ENCODE data around the gene TCP1. TPM values are rescaled to one million over a fixed set of nuclear protein-coding genes. Genes with fewer than 3 reads are reported as not detected.

The TCP1 gene
- total and polyA plus RNA-seq, 2 of the 13 experiments (the other 11 are each of a cell fraction or from before 2014, with no cell fraction given) = 116 to 553 TPM

DNA sequence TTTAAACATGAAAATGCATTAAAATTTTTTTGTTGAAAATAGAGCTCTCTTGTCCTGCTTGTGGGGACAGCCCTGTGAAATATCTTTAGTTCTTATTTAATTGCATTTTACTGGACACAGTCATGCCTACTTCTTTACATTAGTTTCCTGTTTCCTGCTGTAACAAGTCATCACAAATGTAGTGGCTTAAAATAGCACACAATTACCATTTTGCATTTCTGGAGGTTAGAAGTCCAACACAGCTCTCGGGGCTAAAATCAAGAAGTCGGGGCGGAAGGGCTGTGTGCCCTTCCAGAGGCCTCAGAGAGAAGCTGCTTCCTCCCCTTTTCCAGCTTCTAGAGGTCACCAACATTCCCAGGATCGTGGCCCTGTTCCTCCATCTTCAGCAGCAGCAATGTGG, 40.1 kb upstream of the TCP1 start:
- BruUV-seq (replicated peaks) = no TSS peak
- ChIA-PET POLR2A (no interaction called here), CTCF (ENCODE audit: low intra/inter-chr PET ratio, low total read pairs) (no interaction called here)
- in situ Hi-C loops (cut with HindIII; ENCODE audit: extremely low pct_ligation_motif_present, low pct_unique_long_range_greater_than_20kb) (no loop called here), intact Hi-C loops (cut with micrococcal nuclease; ENCODE audit: unreplicated experiment) (no loop called here)
- H3K27me3 ChIP-seq (ENCODE audit: control insufficient read depth in 1 of 2, insufficient read depth in 2 of 2, low read length in 2 of 2) = peaks cover 4 to 44% of the 10 kb centered on the region in 2 experiments; a peak in 3 of 5 replicates
- no peak overlapping the region for H2AFZ ChIP-seq (ENCODE audit: low read length)
- 21% methylated on average over 4 of the region's 4 CpGs for WGBS (ENCODE audit: low lambda C conversion rate)
- DNase-seq (ENCODE audit: low spot score) = no peak
- FAIRE-seq = no peak
- no peaks in the 10 kb centered on the region for H3K36me3 ChIP-seq (replicated peaks in 1 of 2; ENCODE audit: control insufficient read depth in 1 of 2, insufficient read depth in 2 of 2, low read length in 2 of 2)
- H3K79me2 ChIP-seq (ENCODE audit: insufficient read depth, low read length) = no peaks in the 10 kb centered on the region
- no peak overlapping the region for H3K9ac ChIP-seq (ENCODE audit: insufficient read depth, low read depth, low read length)
- no peak overlapping the region for H3K27ac ChIP-seq (ENCODE audit: extremely low read length, insufficient read depth, low read length)
- H3K4me1 ChIP-seq (ENCODE audit: insufficient read depth, low read length) = no peaks in the 10 kb centered on the region
- H3K4me3 ChIP-seq (replicated peaks in 1 of 3; ENCODE audit: insufficient read depth in 1 of 3, low read depth in 2 of 3, low read length in 3 of 3) = no peak overlapping the region
- H3K9me3 ChIP-seq (ENCODE audit: low read length) = no peaks in the 10 kb centered on the region
- no peak for ATAC-seq
- no peak overlapping the region for H3K4me2 ChIP-seq (ENCODE audit: low read depth, low read length)
- no peaks in the 10 kb centered on the region for H4K20me1 ChIP-seq (ENCODE audit: insufficient read depth, low read length)
- TF ChIP-seq FOXJ3 (CRISPR knock-in tag; IDR thresholded peaks at IDR 0.05; ENCODE audit: borderline replicate concordance) = no peak
- TF ChIP-seq ATF7-NPFF (CRISPR knock-in tag; IDR thresholded peaks at IDR 0.05; ENCODE audit: low read depth) = no peak
- TF ChIP-seq, protein P1, sequence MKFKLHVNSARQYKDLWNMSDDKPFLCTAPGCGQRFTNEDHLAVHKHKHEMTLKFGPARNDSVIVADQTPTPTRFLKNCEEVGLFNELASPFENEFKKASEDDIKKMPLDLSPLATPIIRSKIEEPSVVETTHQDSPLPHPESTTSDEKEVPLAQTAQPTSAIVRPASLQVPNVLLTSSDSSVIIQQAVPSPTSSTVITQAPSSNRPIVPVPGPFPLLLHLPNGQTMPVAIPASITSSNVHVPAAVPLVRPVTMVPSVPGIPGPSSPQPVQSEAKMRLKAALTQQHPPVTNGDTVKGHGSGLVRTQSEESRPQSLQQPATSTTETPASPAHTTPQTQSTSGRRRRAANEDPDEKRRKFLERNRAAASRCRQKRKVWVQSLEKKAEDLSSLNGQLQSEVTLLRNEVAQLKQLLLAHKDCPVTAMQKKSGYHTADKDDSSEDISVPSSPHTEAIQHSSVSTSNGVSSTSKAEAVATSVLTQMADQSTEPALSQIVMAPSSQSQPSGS (CRISPR knock-in tag; IDR thresholded peaks at IDR 0.05) = no peak
- TF ChIP-seq, protein P2, sequence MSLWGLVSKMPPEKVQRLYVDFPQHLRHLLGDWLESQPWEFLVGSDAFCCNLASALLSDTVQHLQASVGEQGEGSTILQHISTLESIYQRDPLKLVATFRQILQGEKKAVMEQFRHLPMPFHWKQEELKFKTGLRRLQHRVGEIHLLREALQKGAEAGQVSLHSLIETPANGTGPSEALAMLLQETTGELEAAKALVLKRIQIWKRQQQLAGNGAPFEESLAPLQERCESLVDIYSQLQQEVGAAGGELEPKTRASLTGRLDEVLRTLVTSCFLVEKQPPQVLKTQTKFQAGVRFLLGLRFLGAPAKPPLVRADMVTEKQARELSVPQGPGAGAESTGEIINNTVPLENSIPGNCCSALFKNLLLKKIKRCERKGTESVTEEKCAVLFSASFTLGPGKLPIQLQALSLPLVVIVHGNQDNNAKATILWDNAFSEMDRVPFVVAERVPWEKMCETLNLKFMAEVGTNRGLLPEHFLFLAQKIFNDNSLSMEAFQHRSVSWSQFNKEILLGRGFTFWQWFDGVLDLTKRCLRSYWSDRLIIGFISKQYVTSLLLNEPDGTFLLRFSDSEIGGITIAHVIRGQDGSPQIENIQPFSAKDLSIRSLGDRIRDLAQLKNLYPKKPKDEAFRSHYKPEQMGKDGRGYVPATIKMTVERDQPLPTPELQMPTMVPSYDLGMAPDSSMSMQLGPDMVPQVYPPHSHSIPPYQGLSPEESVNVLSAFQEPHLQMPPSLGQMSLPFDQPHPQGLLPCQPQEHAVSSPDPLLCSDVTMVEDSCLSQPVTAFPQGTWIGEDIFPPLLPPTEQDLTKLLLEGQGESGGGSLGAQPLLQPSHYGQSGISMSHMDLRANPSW (CRISPR knock-in tag; IDR thresholded peaks at IDR 0.05; ENCODE audit: borderline replicate concordance) = no peak
- TF ChIP-seq ZNF124 (CRISPR knock-in tag; IDR thresholded peaks at IDR 0.05) = no peak
- TF ChIP-seq, protein P3, sequence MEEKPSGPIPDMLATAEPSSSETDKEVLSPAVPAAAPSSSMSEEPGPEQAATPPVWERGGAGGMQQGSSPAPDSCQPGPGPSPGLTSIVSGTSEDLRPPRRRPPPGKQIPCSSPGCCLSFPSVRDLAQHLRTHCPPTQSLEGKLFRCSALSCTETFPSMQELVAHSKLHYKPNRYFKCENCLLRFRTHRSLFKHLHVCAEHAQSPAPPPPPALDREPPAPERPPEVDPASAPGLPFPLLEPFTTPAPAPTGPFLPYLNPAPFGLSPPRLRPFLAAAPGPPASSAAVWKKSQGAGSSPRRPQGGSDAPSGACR (CRISPR knock-in tag; IDR thresholded peaks at IDR 0.05) = no peak
- TF ChIP-seq, protein P4, sequence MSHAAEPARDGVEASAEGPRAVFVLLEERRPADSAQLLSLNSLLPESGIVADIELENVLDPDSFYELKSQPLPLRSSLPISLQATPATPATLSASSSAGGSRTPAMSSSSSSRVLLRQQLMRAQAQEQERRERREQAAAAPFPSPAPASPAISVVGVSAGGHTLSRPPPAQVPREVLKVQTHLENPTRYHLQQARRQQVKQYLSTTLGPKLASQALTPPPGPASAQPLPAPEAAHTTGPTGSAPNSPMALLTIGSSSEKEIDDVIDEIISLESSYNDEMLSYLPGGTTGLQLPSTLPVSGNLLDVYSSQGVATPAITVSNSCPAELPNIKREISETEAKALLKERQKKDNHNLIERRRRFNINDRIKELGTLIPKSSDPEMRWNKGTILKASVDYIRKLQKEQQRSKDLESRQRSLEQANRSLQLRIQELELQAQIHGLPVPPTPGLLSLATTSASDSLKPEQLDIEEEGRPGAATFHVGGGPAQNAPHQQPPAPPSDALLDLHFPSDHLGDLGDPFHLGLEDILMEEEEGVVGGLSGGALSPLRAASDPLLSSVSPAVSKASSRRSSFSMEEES (CRISPR knock-in tag; IDR thresholded peaks at IDR 0.05) = no peak
- no peak for TF ChIP-seq NPAS2 (CRISPR knock-in tag; IDR thresholded peaks at IDR 0.05; ENCODE audit: borderline replicate concordance)
- TF ChIP-seq NKX3-1 (CRISPR knock-in tag; IDR thresholded peaks at IDR 0.05) = no peak
- no peak for TF ChIP-seq TOE1 (CRISPR knock-in tag; IDR thresholded peaks at IDR 0.05)
- TF ChIP-seq SYNCRIP (IDR thresholded peaks at IDR 0.05; ENCODE audit: insufficient read depth, low read depth, low read length) = no peak
- TF ChIP-seq, protein P5, sequence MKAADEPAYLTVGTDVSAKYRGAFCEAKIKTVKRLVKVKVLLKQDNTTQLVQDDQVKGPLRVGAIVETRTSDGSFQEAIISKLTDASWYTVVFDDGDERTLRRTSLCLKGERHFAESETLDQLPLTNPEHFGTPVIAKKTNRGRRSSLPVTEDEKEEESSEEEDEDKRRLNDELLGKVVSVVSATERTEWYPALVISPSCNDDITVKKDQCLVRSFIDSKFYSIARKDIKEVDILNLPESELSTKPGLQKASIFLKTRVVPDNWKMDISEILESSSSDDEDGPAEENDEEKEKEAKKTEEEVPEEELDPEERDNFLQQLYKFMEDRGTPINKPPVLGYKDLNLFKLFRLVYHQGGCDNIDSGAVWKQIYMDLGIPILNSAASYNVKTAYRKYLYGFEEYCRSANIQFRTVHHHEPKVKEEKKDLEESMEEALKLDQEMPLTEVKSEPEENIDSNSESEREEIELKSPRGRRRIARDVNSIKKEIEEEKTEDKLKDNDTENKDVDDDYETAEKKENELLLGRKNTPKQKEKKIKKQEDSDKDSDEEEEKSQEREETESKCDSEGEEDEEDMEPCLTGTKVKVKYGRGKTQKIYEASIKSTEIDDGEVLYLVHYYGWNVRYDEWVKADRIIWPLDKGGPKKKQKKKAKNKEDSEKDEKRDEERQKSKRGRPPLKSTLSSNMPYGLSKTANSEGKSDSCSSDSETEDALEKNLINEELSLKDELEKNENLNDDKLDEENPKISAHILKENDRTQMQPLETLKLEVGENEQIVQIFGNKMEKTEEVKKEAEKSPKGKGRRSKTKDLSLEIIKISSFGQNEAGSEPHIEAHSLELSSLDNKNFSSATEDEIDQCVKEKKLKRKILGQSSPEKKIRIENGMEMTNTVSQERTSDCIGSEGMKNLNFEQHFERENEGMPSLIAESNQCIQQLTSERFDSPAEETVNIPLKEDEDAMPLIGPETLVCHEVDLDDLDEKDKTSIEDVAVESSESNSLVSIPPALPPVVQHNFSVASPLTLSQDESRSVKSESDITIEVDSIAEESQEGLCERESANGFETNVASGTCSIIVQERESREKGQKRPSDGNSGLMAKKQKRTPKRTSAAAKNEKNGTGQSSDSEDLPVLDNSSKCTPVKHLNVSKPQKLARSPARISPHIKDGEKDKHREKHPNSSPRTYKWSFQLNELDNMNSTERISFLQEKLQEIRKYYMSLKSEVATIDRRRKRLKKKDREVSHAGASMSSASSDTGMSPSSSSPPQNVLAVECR (CRISPR knock-in tag; IDR thresholded peaks at IDR 0.05; ENCODE audit: borderline replicate concordance) = no peak
- TF ChIP-seq PTBP1 (IDR thresholded peaks at IDR 0.05; ENCODE audit: low read depth, low read length, poor library complexity, severe bottlenecking) = no peak

All from HepG2 (cell line).